HG03045 (cell line): ENCODE results near the gene RAP1GAP.

Experiments used
- ATAC-seq: cut with Tn5 transposase; IDR thresholded peaks from one replicate; pipeline ENCODE4 v1.9.1; 2021; ENCODE audit warnings: mild to moderate bottlenecking, moderate library complexity; ENCODE audit not compliant: unreplicated experiment

The RAP1GAP gene

DNA sequence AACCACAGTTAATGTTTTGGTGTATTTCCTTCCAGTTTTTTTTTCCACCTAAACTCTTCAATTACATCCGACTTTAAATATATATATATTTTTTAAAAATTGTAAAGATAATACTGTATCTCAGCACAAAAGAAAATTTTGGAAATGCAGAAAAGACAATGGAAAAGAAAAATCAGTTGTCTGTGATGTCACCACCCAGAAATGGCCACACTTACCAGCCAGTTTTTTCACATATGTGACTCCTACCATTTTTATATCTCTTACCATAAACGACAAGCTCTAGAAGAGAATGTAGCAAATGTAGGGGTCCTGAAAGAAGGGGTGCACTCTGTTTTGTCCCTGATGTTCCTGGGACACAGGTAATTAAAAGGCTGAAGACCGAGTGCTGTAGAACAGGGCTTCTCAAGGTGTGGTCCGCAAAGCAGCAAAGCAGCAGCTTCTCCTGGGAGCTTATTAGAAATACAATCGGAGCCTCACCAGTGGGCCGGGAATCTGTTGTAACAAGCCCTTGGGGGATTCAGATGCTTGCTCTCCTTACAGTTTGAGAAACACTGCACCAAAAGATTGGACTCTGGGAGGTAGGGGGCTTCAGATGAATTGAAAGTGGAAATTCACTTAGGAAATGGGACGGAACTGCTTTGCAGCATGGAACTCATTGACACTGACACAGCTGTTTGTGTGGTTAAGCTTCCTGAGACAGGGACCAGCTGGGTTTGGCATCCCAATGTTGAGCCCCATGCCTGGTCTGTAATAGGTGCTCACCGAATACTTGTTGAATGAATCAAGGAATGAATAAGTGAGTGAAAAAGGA, 115.8 kb downstream of the RAP1GAP start:
- ATAC-seq, result no peak

DNA sequence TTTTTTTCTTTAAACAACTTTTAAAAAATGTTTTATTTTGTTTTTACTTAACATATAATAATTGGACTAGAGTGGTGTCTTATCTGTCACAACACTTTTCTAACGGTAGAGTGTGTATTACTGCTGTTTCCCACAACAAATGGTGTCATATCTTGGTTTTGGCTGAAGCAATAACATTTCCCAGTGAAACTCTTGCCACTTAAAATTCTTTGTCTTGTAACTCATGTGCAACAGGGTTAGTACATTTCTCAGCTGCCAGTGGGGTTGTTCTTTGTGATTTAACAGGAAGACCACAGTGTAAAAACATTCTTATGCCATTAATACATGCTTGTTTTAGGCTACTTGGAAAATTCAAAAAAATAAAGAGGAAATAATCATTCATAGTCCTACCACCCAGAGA, 116.4 kb downstream of the RAP1GAP start:
- ATAC-seq, result no peak

DNA sequence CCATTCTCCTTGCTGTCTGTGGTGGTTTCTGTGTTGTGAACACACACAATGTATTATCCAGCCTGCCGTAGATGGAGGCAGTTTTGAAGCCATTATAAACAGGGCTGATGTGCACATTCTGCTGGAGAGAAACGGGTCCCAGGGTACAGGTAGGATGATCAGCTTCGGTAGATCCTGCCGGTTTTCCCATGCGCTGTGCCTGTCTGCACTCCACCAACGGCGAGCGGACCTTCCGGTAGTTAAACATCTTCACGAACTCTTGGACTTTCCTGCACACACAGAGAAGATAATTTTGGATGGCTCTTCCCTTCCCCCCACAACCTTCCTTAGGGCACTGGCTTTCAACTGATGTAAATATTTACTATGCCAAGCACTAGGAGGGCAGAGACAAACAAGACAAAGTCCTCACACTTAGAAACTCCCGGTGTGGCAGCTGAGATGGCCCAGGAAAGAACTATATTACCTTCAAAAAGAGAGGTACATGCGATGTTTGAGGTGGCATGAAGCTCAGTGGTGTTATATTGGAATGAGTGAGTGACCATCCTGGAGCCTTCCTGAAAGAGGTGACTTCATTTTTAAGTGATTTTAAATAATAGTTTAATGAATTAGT, 118.2 kb downstream of the RAP1GAP start:
- ATAC-seq, result no peak

DNA sequence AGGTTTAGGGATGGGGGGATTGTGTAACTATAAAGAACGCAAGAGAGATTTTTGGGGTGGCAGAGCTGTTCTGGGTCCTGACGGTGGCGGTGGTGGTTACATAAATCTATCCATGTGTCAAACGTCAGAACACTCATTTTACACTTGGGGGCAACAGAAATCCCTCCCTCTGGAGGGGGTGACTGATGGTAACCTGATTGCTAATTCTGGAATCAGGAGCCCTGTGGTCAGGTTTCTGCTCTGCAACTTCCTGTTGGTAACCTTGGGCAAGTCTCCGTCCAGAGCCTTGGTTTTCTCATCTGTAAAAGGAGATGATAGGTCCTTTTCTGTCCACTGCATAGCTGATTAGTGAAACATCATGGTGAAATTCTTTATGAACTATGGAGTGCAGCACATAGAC, 119.1 kb downstream of the RAP1GAP start:
- ATAC-seq, result no peak

DNA sequence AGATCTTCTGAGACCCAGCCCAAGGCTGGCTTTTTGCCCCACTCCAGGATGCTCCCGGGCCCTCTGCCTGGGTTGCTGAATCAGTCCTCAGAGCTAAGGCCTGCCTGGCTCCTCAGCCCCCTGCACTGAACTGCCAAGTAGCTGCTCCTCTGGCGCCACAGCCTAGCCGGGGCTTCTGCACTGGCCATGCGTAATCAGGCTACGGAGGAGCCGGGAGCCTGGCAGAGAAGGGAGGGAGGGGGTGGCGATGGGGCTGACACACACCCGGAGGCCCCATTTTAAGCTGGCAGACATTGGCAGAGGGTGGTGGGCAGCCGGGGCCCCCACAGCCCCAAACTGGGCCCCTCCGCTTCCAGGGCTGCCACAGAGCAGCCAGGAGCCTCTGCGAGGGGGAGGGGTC, 121.3 kb downstream of the RAP1GAP start:
- ATAC-seq, result no peak
